Subcutaneous adipose tissue (tissue), 4 donors: ENCODE results near the gene CDH4. TPM values are rescaled to one million over a fixed set of nuclear protein-coding genes. Genes with fewer than 3 reads are reported as not detected.

Source experiments
- total RNA-seq, 4 donors: library from RNA; depleted of rRNA; stranded (reverse); fragments of >200 nt; gene quantifications; one replicate each; pipeline ENCODE4 v1.1.0, GENCODE V29; 2016
- TF ChIP-seq, protein P1 (sequence below): fragments of 450-650 bp; IDR thresholded peaks from one replicate; pipeline ENCODE4 v1.5.1; 2016; ENCODE audit warnings: low read depth, mild to moderate bottlenecking, control low read depth, antibody characterized with exemption, moderate library complexity

Gene CDH4
- total RNA-seq, 4 donors from 2014 or later = not detected

DNA sequence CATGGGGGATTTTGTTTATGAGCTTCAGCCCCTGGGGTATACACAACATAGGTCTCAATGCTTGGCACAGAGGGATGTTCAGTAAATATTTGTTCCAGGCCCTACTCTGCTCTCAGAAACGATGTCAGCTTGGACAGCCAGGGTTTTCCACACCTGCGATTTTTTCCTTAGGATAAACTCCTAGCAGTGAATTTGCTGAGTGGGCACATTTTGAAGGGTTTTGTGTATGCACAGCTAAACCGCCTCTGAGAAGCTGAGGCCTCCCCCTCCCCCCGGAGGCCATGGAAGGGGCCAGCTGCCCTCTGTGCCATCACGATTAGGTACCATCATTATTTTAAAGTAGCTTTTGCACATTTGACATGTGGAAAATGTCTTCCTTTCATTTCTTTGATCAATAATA, 614.1 kb downstream of the CDH4 start:
- TF ChIP-seq, protein P1, sequence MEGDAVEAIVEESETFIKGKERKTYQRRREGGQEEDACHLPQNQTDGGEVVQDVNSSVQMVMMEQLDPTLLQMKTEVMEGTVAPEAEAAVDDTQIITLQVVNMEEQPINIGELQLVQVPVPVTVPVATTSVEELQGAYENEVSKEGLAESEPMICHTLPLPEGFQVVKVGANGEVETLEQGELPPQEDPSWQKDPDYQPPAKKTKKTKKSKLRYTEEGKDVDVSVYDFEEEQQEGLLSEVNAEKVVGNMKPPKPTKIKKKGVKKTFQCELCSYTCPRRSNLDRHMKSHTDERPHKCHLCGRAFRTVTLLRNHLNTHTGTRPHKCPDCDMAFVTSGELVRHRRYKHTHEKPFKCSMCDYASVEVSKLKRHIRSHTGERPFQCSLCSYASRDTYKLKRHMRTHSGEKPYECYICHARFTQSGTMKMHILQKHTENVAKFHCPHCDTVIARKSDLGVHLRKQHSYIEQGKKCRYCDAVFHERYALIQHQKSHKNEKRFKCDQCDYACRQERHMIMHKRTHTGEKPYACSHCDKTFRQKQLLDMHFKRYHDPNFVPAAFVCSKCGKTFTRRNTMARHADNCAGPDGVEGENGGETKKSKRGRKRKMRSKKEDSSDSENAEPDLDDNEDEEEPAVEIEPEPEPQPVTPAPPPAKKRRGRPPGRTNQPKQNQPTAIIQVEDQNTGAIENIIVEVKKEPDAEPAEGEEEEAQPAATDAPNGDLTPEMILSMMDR = no peak

DNA sequence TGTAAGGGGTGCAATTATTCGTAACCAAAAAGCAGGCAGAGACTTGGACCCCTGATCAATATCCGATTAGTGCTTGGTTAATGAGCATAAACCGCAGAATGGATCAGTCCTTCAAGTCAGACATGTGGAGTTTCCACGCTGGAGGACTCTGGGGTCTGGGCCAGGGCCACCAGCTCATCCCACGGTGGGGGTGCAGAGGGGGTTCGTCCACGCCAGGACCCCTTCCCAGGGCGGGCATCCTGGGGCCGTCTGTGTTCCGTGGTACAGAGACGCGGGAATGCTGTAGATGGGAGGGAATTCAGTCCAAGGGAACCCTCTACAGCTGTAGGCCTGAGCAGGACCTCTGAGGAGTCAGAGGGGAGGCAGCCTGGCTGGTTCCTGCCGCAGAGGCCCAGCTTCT, 615.9 kb downstream of the CDH4 start:
- TF ChIP-seq, protein P1 = no peak

DNA sequence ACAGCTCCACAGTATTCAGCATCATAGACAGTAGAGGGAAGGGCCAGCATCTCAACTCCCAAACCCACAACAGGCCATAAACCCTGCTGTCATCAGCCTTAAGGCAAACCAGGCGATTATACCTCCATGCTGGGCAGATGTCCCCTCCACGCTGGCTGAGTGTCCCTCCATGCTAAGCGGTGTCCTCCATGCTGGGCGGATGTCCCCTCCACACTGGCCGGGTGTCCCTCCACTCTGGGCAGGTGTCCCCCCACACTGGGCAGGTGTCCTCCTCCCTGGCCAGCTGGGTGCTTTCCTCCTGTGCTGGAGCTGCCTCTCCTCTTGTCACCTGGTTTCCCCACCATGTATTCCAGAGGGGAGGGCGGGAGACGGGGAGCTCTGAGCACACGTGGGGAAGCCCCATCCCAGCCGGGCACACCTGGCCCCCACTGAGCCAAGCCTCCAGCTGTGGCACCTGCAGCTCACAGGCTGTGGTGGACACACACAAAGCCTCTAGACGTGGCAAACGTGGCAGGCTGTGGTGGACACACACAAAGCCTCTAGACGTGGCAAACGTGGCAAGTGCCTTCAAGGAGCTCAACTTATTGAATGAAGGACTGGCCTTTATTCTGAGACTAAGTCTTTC, 616.5 kb downstream of the CDH4 start:
- TF ChIP-seq, protein P1 = no peak

DNA sequence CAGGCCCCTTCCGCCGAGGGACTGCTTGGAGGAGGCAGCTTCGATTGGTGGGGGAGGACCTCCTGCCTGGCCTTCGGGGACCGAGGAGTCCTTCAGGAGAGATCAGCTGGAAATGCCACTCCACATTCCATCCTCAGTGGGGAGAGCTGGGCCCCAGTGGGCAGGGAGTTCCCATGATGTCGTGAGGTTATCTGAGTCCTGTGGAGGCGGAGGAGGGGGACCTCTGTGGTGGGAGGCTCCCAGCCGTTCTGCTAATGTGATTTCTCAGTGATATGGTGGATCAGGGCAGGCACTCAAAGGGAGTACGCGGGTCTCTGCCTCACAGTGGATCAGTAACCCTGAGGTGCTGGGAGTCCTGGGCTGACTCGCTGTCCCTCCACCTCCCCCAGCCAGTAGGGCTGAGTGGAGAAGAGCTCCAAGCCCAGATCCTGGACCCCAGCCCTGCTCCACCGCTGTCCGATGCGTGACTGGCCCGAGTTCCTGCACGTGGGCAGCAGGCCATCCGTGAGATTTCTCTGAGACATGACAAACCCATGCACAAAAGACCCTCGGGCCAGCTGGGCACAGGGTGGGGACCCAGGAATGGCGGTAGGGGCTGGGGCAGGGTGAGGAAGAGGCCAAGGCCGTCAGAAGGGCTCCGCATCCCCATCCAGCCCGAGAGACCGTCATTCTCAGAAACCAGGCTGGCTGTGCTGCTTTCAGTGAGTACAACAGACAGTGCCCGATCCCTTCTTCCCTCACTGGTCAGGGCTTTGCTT, 617.9 kb downstream of the CDH4 start:
- TF ChIP-seq, protein P1 = no peak

DNA sequence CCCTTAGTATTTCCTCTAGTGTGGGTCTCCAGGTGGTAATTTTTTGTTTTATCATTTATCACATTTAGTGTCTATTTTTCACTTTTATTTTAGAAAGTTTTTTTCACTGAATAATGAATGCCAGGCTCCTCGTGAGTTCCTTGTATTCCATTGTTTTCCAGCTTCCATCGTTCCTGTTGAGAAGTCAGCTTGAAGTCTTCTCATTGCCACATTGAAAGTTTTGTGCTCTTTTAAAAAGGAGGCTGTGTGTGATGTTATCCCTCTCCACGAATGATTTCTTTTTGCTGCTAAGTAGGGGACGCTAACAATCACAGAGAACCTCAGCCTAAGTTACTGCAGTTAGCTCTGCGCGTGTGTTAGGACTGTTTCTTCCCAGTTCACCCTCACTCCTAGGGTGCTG, 619.1 kb downstream of the CDH4 start:
- TF ChIP-seq, protein P1 = no peak

DNA sequence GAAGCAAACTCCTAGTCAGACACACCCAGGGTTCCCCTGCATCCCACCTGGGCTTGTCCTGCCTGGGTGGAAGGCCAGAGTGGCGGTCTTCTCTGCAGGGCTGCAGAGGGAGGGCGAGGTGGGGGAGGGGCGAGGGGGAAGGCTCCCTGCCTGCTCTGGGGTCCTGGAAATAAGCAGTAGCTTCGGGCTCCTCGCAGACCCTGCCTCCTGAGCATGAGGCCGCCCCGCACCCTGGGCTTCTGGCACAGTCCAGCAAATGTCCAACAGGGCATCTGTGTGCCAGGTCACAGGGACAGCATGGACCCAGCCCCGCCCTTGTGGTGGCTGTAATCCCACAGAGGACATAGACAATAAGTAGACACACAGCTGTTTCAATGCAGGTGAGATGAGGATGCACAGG, 619.9 kb downstream of the CDH4 start:
- TF ChIP-seq, protein P1 = no peak

DNA sequence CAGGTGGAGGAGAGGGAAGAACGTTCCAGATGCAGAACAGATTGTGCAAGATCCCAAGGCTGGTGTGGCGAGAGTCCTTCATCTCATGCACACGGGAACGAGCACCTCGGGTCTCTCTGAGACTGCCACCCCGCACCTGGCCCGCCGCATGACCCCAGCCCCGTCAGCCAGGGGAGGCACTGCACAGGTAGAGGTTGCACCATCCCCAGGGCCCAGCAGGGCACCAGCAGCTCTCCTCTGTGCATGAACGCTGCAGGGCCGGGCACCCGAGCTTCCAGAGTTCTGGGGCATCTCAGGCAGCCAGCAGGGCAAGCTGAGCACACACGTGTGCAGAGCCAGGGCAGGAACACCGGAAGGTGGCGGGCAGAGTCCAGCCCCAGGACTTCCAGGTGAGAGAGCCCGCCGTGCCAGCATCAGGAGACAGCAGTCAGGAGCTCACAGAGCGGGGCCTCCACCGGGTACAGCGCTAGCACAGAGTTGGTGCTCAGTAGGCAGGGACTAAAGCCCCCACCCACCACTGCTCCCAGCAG, 620.4 kb downstream of the CDH4 start:
- TF ChIP-seq, protein P1 = no peak
